Astrocyte (in vitro differentiated cells and primary cell): ENCODE data around the gene AKIP1.

Experiments used
- EZH2 ChIP-seq: IDR thresholded peaks from 2 replicates; pipeline ENCODE4 v1.6.1; 2012; ENCODE audit warnings: mild to moderate bottlenecking, low read length, inconsistent platforms; ENCODE audit not compliant: insufficient read depth
- TF ChIP-seq, protein P1 (sequence below): IDR thresholded peaks from 2 replicates; pipeline ENCODE4 v1.5.1; 2011; ENCODE audit warnings: low read depth, mild to moderate bottlenecking, inconsistent platforms, low read length, moderate library complexity; ENCODE audit not compliant: insufficient read depth

GRCh38 chr11:8941341-8942103 lies 30.5 kb downstream of the AKIP1 start:
- TF ChIP-seq, protein P1, sequence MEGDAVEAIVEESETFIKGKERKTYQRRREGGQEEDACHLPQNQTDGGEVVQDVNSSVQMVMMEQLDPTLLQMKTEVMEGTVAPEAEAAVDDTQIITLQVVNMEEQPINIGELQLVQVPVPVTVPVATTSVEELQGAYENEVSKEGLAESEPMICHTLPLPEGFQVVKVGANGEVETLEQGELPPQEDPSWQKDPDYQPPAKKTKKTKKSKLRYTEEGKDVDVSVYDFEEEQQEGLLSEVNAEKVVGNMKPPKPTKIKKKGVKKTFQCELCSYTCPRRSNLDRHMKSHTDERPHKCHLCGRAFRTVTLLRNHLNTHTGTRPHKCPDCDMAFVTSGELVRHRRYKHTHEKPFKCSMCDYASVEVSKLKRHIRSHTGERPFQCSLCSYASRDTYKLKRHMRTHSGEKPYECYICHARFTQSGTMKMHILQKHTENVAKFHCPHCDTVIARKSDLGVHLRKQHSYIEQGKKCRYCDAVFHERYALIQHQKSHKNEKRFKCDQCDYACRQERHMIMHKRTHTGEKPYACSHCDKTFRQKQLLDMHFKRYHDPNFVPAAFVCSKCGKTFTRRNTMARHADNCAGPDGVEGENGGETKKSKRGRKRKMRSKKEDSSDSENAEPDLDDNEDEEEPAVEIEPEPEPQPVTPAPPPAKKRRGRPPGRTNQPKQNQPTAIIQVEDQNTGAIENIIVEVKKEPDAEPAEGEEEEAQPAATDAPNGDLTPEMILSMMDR = no peak
- no peak for TF ChIP-seq EZH2
